H7 (cell line): ENCODE results near the gene C3orf70. TPM values are rescaled to one million over a fixed set of nuclear protein-coding genes. Genes with fewer than 3 reads are reported as not detected.
"Not testable (repeated sequence)": the region's sequence is repeated elsewhere in the genome, so short reads cannot be mapped to it uniquely, and the experiment has no call there.

Source experiments
- DNase-seq: peaks from one replicate; pipeline ENCODE4 v3.0.0; 2012
- H3K27me3 ChIP-seq: 2 replicates; pipeline ENCODE4 v1.6.0; 2011; ENCODE audit warnings: mild to moderate bottlenecking, low read length; ENCODE audit not compliant: control insufficient read depth, insufficient read depth
- H3K36me3 ChIP-seq: replicated peaks from 2 replicates; pipeline ENCODE4 v1.5.1; 2011; ENCODE audit warnings: low read length; ENCODE audit not compliant: control insufficient read depth, insufficient read depth
- H3K4me3 ChIP-seq: 2 replicates; pipeline ENCODE4 v1.5.1; 2011; ENCODE audit warnings: low read depth, mild to moderate bottlenecking, control low read depth, low read length, moderate library complexity; ENCODE audit not compliant: insufficient read depth
- total RNA-seq: library from RNA; depleted of rRNA; stranded (reverse); fragments of >200 nt; shearing (Covaris generic); gene quantifications from 2 replicates; pipeline ENCODE4 v1.2.3, GENCODE V29; 2014

The C3orf70 gene
- total RNA-seq, 1 experiment from 2014 or later: 1.1 TPM

DNA sequence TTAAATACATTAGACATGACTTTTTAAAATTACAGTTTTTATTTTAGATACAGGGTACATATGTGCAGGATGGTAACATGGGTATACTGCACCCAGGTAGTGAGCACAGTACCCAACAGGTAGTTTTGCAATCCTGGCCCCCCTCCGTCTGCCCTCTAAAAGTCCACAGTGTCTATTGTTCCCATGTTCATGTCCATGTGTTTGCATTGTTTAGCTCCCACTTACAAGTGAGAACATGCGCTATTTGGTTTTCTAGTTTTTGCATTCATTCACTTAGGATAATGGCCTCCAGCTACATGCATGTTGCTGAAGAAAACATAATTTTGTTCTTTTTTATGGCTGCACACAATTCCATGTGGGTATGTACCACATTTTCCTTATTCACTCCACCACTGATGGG lies 23.8 kb downstream of the C3orf70 start:
- DNase-seq: no peak
- H3K27me3 ChIP-seq: no peaks in the 10 kb centered on the region
- no peaks in the 10 kb centered on the region for H3K36me3 ChIP-seq
- H3K4me3 ChIP-seq: no peak overlapping the region

DNA sequence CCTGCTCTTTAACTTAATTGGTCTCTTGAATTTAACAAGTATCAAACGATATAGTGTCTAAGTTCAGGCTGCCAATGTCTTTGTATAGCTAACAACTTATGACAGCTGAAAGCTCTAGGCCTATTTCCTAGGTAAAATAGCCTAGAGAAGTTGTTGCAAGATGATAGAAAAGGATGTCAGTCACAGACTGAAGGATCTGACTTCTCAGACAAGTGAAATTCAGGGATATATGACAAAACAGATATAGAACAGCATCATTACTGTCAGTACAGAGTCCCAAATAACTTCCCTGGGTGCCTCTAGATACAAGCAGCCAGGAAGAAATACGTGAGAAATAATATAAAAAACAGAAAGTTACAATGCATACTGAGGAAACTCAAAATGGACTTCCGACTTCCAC lies 26.7 kb downstream of the C3orf70 start:
- DNase-seq: no peak
- no peak overlapping the region for H3K4me3 ChIP-seq
- no peaks in the 10 kb centered on the region for H3K27me3 ChIP-seq

DNA sequence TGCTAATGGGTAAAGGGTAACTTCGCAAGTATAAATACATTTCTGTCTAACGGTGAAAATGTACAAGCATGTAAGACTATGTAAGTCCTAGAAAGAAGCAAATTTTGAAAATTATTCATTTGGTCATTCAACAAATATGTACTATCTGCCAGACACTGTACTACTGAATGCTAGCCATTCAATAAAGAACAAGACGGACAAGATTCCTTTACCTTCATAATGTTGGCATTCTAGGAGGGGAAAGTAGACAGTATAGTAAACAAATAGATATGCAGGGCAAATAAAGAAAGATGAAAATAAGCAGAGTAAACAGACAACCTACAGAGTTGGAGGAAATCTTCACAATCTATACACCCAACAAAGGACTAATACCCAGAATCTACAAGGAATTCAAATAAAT lies 32.7 kb downstream of the C3orf70 start:
- no peak for DNase-seq
- Histone ChIP-seq H3K4me3 (no peak overlapping the region), H3K36me3 (no peaks in the 10 kb centered on the region), H3K27me3 (no peaks in the 10 kb centered on the region)

More for the DNA sequence above, 26.7 kb downstream of the C3orf70 start:
- H3K36me3 ChIP-seq: no peaks in the 10 kb centered on the region

DNA sequence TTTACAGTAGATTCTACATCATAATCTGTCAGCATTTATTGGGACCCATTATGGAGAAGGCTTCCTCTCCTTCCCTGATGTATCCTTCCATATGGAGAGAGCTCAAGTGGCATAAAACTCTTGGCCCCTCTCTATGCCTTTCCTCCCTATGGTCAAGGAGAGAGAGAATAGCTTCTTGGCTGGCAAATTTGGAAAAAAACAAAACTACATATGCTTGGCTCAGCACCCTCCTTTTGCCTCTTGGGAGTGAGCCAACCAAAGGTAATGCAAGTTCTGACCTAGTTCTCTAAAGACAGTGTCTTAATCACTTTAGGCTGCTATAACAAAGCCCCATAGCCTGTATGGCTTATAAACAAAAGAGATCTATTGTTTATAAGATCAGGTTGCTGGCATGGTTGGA lies 37.5 kb downstream of the C3orf70 start:
- Histone ChIP-seq H3K4me3 (no peak overlapping the region), H3K36me3 (no peaks in the 10 kb centered on the region), H3K27me3 (no peaks in the 10 kb centered on the region)
- no peak for DNase-seq

DNA sequence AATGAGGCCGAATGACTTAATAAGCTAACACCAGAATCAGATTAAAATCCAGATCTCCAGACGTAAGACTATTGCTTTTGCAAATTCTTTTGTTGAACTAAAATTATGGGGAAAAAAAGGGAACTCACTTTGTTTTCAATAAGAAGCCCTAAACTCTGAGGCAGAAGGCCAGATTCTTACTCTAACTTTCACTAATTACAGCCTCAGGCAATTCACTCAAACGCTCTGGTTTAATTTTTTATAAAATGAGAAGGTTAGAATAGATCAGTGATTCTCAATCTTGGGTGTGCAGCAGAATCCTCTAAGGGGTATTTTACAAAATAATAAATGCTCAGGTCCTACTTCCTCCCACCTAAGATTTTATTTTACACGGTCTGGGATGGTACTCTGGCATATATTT lies 38.1 kb downstream of the C3orf70 start:
- H3K36me3 ChIP-seq: no peaks in the 10 kb centered on the region
- H3K4me3 ChIP-seq: no peak overlapping the region
- no peak for DNase-seq
- no peaks in the 10 kb centered on the region for H3K27me3 ChIP-seq

DNA sequence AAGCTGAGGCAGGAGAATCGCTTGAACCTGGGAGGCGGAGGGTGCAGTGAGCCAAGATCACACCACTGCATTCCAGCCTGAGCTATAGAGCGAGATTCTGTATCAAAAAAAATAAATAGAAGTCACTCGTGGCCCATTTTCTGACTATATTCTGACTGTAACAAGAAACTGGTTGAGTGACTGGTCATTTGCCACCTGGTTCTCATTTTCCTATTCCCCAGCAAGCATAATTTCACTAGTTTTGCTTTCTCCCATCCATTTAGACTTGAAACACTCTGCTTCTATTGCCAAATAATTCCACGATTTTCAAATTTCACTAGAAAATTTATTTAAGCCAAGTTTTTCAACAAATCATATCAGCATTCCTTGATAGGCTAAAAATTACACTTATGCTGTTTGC lies 40.7 kb downstream of the C3orf70 start:
- no peak for DNase-seq
- Histone ChIP-seq H3K27me3 (no peaks in the 10 kb centered on the region), H3K36me3 (no peaks in the 10 kb centered on the region), H3K4me3 (no peak overlapping the region)

DNA sequence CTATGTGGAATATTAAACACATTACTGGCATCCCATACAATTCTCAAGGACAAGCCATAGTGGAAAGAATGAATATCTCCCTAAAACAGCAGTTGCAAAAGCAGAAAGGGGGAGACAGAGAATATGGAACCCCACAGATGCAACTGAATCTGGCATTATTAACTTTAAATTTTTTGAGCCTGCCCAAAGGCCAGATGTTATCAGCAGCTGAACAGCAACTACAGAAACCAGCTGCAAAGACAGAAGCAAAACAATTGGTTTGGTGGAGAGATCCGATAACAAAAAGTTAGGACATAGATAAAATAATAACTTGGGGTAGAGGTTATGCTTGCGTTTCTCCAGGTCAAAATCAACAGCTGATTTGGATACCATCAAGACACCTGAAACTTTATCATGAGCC lies 43.8 kb downstream of the C3orf70 start:
- not testable (repeated sequence) for H3K27me3 ChIP-seq, H3K4me3 ChIP-seq, H3K36me3 ChIP-seq, DNase-seq

DNA sequence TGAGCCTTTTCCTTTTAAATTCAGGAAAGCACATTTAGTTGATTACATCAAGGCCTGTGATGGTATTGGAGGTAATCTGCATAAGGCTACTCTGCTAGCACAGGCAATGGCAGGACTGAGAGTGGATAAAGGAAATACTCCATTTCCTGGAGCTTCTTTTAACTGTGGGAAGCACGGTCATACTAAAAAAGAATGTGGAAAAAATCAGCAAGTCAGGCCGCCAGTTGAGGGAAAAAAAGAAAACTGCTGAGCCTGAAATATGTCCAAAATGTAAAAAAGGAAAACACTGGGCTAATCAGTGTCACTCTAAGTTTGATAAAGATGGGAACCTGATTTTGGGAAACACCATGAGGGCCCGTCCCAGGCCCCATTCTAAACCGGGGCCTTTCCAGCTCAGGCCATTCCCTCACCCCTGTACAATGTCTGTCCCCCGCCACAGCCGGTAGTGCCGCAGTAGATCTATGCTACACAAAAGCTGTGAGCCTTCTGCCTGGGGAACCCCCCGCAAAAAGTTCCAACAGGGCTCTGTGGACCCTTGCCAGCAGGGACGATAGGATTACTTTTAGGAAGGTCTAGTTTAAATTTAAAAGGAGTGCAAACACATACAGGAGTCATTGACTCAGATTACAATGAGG lies 46.5 kb downstream of the C3orf70 start:
- not testable (repeated sequence) for H3K27me3 ChIP-seq, DNase-seq, H3K4me3 ChIP-seq, H3K36me3 ChIP-seq

DNA sequence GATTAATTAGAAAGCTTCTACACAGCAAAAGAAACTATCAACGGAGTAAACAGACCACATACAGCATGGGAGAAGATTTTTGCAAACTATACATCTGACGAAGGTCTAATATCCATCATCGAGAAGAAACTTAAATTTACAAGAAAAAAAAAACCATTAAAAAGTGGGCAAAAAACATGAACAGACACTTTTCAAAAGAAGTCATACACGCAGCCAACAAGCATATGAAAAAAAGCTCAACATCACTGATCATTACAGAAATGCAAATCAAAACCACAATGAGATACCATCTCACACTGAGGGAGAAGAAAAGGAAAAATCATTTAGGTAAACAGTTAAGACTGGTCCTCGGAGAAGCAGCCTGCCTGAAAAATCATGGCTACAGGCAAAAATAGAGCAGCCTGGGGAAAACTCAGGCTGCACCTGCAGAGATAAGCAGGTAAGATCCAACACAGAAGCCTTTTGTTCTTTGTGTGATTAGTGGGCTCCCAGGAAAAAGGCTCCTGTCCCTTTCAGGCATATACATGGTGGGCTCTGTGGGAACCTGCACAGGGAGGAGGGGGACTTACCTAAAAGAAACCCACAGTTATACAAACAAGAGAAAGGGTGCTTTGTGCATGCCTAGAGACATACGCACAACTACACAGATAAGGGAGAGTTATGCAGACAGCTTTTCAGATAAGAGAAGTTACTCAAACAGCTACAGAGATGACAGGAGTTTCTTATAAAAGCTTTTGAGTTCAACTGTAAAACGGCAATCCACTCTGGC lies 49.3 kb downstream of the C3orf70 start:
- Histone ChIP-seq H3K36me3 (no peaks in the 10 kb centered on the region), H3K27me3 (no peaks in the 10 kb centered on the region), H3K4me3 (no peak overlapping the region)
- DNase-seq: no peak

DNA sequence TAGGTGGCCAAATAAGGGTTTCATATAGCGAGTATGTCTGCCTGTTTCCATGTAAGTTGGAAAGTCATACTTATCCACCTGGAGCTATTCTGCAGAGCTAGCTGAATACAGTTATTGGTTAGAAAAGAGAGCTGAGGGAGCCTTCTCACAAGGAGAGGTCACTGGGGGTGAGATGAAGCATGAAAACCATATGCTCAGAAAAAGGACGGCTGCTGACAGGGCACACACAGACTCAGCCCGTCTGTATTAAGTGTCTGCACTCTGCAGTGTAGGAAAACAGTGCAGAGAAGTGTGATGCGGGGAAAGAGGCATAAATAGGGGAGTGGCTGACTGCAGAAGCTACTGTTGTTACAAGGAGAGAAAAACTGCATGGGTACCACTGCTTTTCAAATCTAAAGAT lies 58.2 kb downstream of the C3orf70 start:
- no peaks in the 10 kb centered on the region for H3K27me3 ChIP-seq
- no peak for DNase-seq
- no peaks in the 10 kb centered on the region for H3K36me3 ChIP-seq
- H3K4me3 ChIP-seq: no peak overlapping the region

DNA sequence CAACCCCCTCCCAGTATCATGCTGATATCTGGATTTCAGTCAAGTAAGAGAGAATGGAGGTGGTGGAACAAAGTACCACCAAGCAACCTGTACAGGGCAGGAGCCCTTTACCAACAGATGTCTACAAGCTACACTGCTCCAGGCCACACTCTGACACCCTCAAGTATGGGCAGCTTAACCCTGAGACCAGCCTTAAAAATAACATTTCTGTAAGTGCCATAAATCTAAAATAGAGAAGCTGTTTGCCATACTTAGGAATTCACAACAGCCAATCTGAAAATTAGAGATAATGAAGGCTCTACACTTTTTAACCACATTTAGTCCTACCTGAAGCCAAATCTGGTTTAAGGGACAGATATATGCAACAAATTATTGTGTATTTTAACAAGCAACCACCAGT lies 59.7 kb downstream of the C3orf70 start:
- no peak overlapping the region for H3K4me3 ChIP-seq
- no peaks in the 10 kb centered on the region for H3K36me3 ChIP-seq
- DNase-seq: no peak
- no peaks in the 10 kb centered on the region for H3K27me3 ChIP-seq

DNA sequence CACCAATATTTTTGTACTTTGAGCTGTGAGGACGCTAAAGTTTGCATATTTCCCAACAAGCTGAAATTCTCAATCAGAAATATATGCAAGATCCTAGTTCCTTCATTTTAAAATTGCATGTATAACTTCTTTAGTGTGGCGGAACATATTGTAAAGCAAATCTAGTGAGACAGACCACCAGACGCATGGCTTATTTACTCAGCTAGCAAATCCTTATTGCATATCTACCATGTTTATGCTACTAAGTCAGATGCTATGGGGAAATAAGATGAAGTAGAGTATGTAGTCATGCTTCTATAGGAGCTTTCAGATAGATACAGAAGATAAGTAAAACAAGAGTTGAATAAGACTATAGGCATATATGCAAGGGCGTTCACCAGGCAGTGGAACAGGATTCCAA lies 62.0 kb downstream of the C3orf70 start:
- no peaks in the 10 kb centered on the region for H3K36me3 ChIP-seq
- no peak for DNase-seq
- H3K27me3 ChIP-seq: no peaks in the 10 kb centered on the region
- no peak overlapping the region for H3K4me3 ChIP-seq

DNA sequence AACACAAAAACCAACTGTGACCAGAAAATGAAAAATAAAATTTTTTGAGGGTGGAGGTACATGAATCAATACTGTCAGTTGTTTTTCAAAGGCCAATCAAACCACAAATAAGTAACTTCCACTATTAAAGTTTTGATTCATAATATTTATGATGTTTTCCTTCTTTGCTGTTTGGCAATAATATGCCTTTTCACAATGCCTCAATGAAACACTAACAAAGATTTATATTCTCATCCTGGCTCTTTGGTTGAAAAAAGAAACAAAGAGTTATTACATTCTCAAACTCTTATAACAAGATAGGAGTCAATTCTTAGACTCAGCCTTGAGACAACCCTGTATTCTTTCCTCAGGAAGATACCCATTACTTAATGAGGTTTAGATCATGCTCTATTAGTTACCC lies 63.1 kb downstream of the C3orf70 start:
- Histone ChIP-seq H3K4me3 (no peak overlapping the region), H3K27me3 (no peaks in the 10 kb centered on the region), H3K36me3 (no peaks in the 10 kb centered on the region)
- DNase-seq: no peak

DNA sequence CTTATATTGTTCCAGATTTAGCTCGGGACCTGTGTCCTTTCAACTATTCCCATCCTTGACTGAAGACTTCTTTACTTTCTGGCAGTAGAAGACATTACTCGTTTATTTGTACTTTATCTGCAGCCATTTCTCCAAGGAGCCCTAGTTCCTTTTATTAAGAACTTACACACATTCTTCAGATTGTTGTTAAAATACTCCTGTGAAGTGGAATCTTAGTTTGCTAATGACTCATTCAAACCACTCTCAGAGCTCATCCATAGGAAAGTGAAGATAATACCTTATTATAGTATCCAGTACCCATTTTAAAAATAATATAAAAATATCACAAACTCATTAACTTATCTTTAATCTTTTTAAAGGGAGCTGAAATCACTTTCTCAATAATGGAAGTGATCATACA lies 63.5 kb downstream of the C3orf70 start:
- DNase-seq: no peak
- Histone ChIP-seq H3K36me3 (no peaks in the 10 kb centered on the region), H3K27me3 (no peaks in the 10 kb centered on the region), H3K4me3 (no peak overlapping the region)

DNA sequence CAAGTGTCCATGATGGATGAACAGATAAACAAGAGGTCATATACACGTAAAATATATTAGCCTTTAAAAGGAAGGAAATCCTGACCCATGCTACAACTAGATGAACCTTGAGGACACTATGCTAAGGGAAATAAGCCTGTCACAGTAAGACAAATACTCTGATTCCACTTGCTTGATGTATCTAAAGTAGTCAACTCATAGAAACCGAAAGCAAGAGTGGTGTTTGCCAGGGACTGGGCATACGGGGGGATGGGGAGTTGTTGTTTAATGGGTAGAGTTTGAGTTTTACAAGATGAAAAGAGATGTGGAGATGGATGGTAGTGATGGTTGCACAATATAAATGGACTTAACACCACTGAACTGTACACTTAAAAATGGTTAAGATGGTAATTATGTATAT lies 65.4 kb downstream of the C3orf70 start:
- Histone ChIP-seq H3K27me3 (no peaks in the 10 kb centered on the region), H3K36me3 (no peaks in the 10 kb centered on the region), H3K4me3 (no peak overlapping the region)
- no peak for DNase-seq
